ENCODE results near the gene TRPV3. TPM values are rescaled to one million over a fixed set of nuclear protein-coding genes. Genes with fewer than 3 reads are reported as not detected.

Gene TRPV3
- total RNA-seq, 1 experiment from 2014 or later, result 3.6 TPM

GRCh38 chr17:3576970-3577369 lies 19.4 kb upstream of the TRPV3 start:
- H3K9ac ChIP-seq (ENCODE audit: low read length), result no peak overlapping the region
- intact Hi-C loops (cut with micrococcal nuclease), result no loop called here
- ChIA-PET CTCF (no interaction called here), POLR2A (ENCODE audit: unreplicated experiment) (no interaction called here)
- H3K4me1 ChIP-seq (ENCODE audit: insufficient read depth, low read length), result peaks cover 24% of the 10 kb centered on the region
- DNase-seq, result no peak
- peak overlapping the region; percentile 61 for H3K27ac ChIP-seq (ENCODE audit: low read length)
- peaks cover 9% of the 10 kb centered on the region for H3K36me3 ChIP-seq (ENCODE audit: low read depth, low read length)
- H4K20me1 ChIP-seq (ENCODE audit: low read length), result no peaks in the 10 kb centered on the region
- H3K79me2 ChIP-seq (ENCODE audit: low read length), result no peaks in the 10 kb centered on the region
- no peak for ATAC-seq
- no peaks in the 10 kb centered on the region for H3K27me3 ChIP-seq (ENCODE audit: low read length)
- no peaks in the 10 kb centered on the region for H3K9me3 ChIP-seq (ENCODE audit: low read length)
- H3F3A ChIP-seq (ENCODE audit: low read length, unreplicated experiment), result no peaks in the 10 kb centered on the region
- H3K9me2 ChIP-seq (replicated peaks; ENCODE audit: low read length), result no peaks in the 10 kb centered on the region
- no peak overlapping the region for H3K4me2 ChIP-seq (ENCODE audit: low read length)
- no peak overlapping the region for H3K4me3 ChIP-seq (ENCODE audit: low read length)
- BruUV-seq (replicated peaks), result no TSS peak
- TF ChIP-seq, protein P1, sequence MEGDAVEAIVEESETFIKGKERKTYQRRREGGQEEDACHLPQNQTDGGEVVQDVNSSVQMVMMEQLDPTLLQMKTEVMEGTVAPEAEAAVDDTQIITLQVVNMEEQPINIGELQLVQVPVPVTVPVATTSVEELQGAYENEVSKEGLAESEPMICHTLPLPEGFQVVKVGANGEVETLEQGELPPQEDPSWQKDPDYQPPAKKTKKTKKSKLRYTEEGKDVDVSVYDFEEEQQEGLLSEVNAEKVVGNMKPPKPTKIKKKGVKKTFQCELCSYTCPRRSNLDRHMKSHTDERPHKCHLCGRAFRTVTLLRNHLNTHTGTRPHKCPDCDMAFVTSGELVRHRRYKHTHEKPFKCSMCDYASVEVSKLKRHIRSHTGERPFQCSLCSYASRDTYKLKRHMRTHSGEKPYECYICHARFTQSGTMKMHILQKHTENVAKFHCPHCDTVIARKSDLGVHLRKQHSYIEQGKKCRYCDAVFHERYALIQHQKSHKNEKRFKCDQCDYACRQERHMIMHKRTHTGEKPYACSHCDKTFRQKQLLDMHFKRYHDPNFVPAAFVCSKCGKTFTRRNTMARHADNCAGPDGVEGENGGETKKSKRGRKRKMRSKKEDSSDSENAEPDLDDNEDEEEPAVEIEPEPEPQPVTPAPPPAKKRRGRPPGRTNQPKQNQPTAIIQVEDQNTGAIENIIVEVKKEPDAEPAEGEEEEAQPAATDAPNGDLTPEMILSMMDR (conservative IDR thresholded peaks at IDR 0.05; ENCODE audit: low read depth, low read length), result no peak
- no peak for TF ChIP-seq EZH2phosphoT487 (IDR thresholded peaks at IDR 0.05; ENCODE audit: borderline replicate concordance, low read length)
- TF ChIP-seq EZH2 (IDR thresholded peaks at IDR 0.05; ENCODE audit: low read length, unreplicated experiment), result no peak
- H2AFZ ChIP-seq (ENCODE audit: low read length), result no peak overlapping the region

DNA sequence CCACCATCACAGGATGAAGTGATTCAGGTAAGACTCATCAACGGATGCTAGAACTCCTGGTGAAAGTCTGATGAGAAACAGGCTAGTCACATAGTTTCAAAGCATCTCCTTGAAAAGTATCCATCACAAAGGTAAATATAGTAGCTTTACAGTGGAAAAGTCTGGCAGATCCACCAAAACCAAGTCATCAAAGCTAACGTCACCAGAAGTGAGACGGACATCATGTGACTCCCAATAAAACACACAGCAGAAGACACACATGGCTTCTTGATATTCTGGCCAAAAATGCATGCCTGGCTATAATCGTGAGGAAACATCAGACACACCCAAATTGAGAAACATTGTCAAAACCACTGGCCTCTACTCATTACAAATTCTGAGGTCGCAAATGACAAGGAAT lies 17.9 kb upstream of the TRPV3 start:
- Histone ChIP-seq H3K9ac (ENCODE audit: low read length) (peak overlapping the region; percentile 93), H4K20me1 (ENCODE audit: low read length) (no peaks in the 10 kb centered on the region), H3F3A (ENCODE audit: low read length, unreplicated experiment) (no peaks in the 10 kb centered on the region), H3K4me2 (ENCODE audit: low read length) (no peak overlapping the region), H3K9me3 (ENCODE audit: low read length) (no peaks in the 10 kb centered on the region), H3K4me3 (ENCODE audit: low read length) (no peak overlapping the region), H2AFZ (ENCODE audit: low read length) (no peak overlapping the region), H3K27me3 (ENCODE audit: low read length) (no peaks in the 10 kb centered on the region), H3K4me1 (ENCODE audit: insufficient read depth, low read length) (peaks cover 24% of the 10 kb centered on the region), H3K9me2 (replicated peaks; ENCODE audit: low read length) (no peaks in the 10 kb centered on the region), H3K79me2 (ENCODE audit: low read length) (no peaks in the 10 kb centered on the region), H3K27ac (ENCODE audit: low read length) (peak overlapping the region; percentile 100), H3K36me3 (ENCODE audit: low read depth, low read length) (peaks cover 9% of the 10 kb centered on the region)
- BruUV-seq (replicated peaks), result no TSS peak
- TF ChIP-seq EZH2phosphoT487 (IDR thresholded peaks at IDR 0.05; ENCODE audit: borderline replicate concordance, low read length) (no peak), EZH2 (IDR thresholded peaks at IDR 0.05; ENCODE audit: low read length, unreplicated experiment) (no peak)
- TF ChIP-seq, protein P1 (conservative IDR thresholded peaks at IDR 0.05; ENCODE audit: low read depth, low read length), result no peak
- DNase-seq (peak; percentile 95), ATAC-seq (peak; percentile 89)
- intact Hi-C loops (cut with micrococcal nuclease), result loop anchor here (1.0 to 2.0 kb wide), 3 partner anchors 17 to 61 kb away; partner anchors contain the start of genes CTNS and SHPK
- ChIA-PET POLR2A (ENCODE audit: unreplicated experiment) (interaction anchor here (0.6 kb wide), 2 partner anchors 17 to 436 kb away, joined by 3 to 5 read pairs; no protein-coding TSS in a partner anchor), CTCF (interaction anchor here (0.7 kb wide), 1 partner anchor 73 kb away, joined by 5 read pairs; no protein-coding TSS in a partner anchor)

DNA sequence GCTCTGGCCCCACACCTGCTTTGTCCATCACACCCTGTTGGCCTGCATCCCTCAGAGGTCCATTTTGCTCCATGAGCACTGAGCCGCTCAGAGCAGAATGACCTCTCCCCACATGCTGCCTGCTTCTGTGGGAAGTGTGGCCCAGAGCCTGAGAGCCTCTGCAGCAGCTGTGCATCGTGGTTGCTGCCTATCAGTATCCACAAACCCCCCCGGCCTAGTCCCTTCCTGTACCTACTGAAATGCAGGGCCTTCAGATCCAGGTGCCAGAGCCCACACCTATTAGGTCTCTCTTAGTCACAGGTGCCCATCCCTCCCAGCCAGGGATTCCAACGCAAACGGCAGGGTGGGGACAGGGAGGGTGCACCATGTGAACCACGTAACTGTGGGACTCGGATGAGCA lies 16.6 kb upstream of the TRPV3 start:
- no peaks in the 10 kb centered on the region for H4K20me1 ChIP-seq (ENCODE audit: low read length)
- ChIA-PET CTCF (no interaction called here), POLR2A (ENCODE audit: unreplicated experiment) (no interaction called here)
- H3K9ac ChIP-seq (ENCODE audit: low read length), result peak overlapping the region; percentile 93
- DNase-seq (peak; percentile 73), ATAC-seq (peak; percentile 40)
- no peak overlapping the region for H2AFZ ChIP-seq (ENCODE audit: low read length)
- H3K9me3 ChIP-seq (ENCODE audit: low read length), result no peaks in the 10 kb centered on the region
- TF ChIP-seq EZH2phosphoT487 (IDR thresholded peaks at IDR 0.05; ENCODE audit: borderline replicate concordance, low read length) (no peak), EZH2 (IDR thresholded peaks at IDR 0.05; ENCODE audit: low read length, unreplicated experiment) (no peak)
- TF ChIP-seq, protein P1 (conservative IDR thresholded peaks at IDR 0.05; ENCODE audit: low read depth, low read length), result no peak
- peak overlapping the region; percentile 59 for H3K4me2 ChIP-seq (ENCODE audit: low read length)
- H3F3A ChIP-seq (ENCODE audit: low read length, unreplicated experiment), result no peaks in the 10 kb centered on the region
- intact Hi-C loops (cut with micrococcal nuclease), result loop anchor here (2.0 kb wide), 2 partner anchors 15 to 63 kb away; partner anchors contain the start of genes CTNS and SHPK
- no peaks in the 10 kb centered on the region for H3K27me3 ChIP-seq (ENCODE audit: low read length)
- H3K27ac ChIP-seq (ENCODE audit: low read length), result peak overlapping the region; percentile 100
- H3K9me2 ChIP-seq (replicated peaks; ENCODE audit: low read length), result no peaks in the 10 kb centered on the region
- H3K4me3 ChIP-seq (ENCODE audit: low read length), result no peak overlapping the region
- peaks cover 9% of the 10 kb centered on the region; the same call in 1 of the 2 replicates for H3K36me3 ChIP-seq (ENCODE audit: low read depth, low read length)
- H3K79me2 ChIP-seq (ENCODE audit: low read length), result no peaks in the 10 kb centered on the region
- no TSS peak for BruUV-seq (replicated peaks)
- H3K4me1 ChIP-seq (ENCODE audit: insufficient read depth, low read length), result peaks cover 24% of the 10 kb centered on the region
